B cell (primary cell): ENCODE measurements around the gene HSBP1.
A peak's percentile ranks its signal among the peaks of the same experiment; 100 is the strongest.

Experiments used
- EZH2 ChIP-seq: IDR thresholded peaks from 2 replicates; pipeline ENCODE4 v1.6.1; 2012; ENCODE audit warnings: borderline replicate concordance, low read depth, mild to moderate bottlenecking, moderate library complexity, low read length; ENCODE audit not compliant: insufficient read depth, poor library complexity, severe bottlenecking
- TF ChIP-seq, protein P1 (sequence below): fragments of 200-600 bp; IDR thresholded peaks from one replicate; pipeline ENCODE4 v1.8.0; 2022; ENCODE audit warnings: antibody characterized with exemption, mild to moderate bottlenecking

DNA sequence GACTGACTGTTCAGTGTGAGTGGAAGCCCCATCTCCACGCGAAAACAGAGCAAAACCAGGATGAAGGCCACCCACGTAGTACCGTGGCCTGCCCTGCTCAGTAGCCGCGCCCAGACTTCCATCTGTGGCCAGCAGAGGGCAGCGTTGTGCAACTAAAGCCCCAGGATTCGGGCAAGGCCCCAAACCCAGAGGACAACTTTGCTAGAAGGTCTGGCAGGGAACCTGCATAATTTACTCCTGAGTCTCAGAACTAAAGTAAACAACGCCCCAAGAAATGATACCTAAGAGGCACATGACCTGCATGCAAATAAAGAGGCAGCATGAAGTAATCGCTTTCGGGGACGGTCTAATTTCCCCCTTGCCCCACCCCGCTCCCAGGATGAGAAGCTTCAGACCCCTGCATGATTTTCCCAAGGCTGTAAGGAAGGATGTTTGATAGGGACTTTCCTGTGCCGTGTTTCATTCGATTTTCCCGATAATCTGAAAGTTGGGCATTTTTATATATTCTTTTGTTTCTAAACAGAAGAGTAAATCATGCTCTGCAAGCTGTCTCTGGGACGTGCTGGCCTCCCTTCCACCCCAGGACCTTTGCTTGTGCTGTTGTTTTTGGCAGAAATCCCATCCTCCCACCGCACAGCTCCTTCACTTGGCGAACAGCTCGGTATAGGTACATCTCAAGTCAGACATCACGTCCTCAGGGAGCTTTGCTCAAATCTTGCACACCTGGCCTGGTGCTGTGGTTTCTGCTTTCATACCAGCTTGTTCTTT is 18.6 kb downstream of the HSBP1 start:
- TF ChIP-seq, protein P1, sequence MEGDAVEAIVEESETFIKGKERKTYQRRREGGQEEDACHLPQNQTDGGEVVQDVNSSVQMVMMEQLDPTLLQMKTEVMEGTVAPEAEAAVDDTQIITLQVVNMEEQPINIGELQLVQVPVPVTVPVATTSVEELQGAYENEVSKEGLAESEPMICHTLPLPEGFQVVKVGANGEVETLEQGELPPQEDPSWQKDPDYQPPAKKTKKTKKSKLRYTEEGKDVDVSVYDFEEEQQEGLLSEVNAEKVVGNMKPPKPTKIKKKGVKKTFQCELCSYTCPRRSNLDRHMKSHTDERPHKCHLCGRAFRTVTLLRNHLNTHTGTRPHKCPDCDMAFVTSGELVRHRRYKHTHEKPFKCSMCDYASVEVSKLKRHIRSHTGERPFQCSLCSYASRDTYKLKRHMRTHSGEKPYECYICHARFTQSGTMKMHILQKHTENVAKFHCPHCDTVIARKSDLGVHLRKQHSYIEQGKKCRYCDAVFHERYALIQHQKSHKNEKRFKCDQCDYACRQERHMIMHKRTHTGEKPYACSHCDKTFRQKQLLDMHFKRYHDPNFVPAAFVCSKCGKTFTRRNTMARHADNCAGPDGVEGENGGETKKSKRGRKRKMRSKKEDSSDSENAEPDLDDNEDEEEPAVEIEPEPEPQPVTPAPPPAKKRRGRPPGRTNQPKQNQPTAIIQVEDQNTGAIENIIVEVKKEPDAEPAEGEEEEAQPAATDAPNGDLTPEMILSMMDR: peak; percentile 98
- no peak for TF ChIP-seq EZH2
